K562 (cell line): ENCODE measurements around the gene BNIPL. TPM values are rescaled to one million over a fixed set of nuclear protein-coding genes. Genes with fewer than 3 reads are reported as not detected.

Experiments used
- ATAC-seq: fragments of 200-7000 bp; cut with Tn5 transposase; 3 replicates; pipeline ENCODE4 v1.9.1; 2020; ENCODE audit warnings: moderate library complexity
- BruUV-seq: library from RNA; stranded (reverse); fragments of 400-500 nt; replicated peaks from 2 replicates; lab custom pipeline; 2021; lab: Mats Ljungman, UMichigan
- CTCF ChIA-PET: fragments of 300-600 bp; formaldehyde crosslinking; extraction: SDS; loops from one replicate; lab custom pipeline; 2021; ENCODE audit warnings: low intra/inter-chr PET ratio; lab: Yijun Ruan, JAX
- POLR2A ChIA-PET: fragments of 300-600, 350-650 bp; sonication (Branson Sonifier 250); formaldehyde crosslinking; extraction: SDS; loops from one replicate; lab custom pipeline; 2021; ENCODE audit warnings: antibody characterized with exemption, inconsistent platforms; lab: Yijun Ruan, JAX
- DNase-seq, 4 experiments: peaks; one replicate each; pipeline versions ENCODE4 v3.0.0 to v3.0.0-alpha.2; 2011 to 2018; ENCODE audit warnings: low spot score in 3 of 4, mixed read lengths in 3 of 4; ENCODE audit errors: extremely low read depth in 1 of 4
- FAIRE-seq: peaks from 2 replicates; lab custom pipeline; 2011; peaks lifted over from hg19 to GRCh38; lab: Jason Lieb, UNC
- H2AFZ ChIP-seq: 2 replicates; pipeline ENCODE4 v1.6.0; 2011; ENCODE audit warnings: low read depth, low read length, control low read depth, inconsistent platforms
- H3K27ac ChIP-seq: fragments of 200-600 bp; 3 replicates; pipeline ENCODE4 v1.8.0; 2011; ENCODE audit warnings: low read depth, mild to moderate bottlenecking, control low read depth, inconsistent platforms, low read length, moderate library complexity, mixed read lengths; ENCODE audit errors: extremely low read depth
- H3K27me3 ChIP-seq, 2 experiments: fragments of 300-600 bp in 1 of 2; 2 replicates in 1 of 2; 3 replicates in 1 of 2; pipeline versions ENCODE4 v1.6.0 to v1.8.0; 2011; ENCODE audit warnings: inconsistent platforms in 2 of 2, low read length in 2 of 2, mild to moderate bottlenecking in 1 of 2, mixed read lengths in 1 of 2, moderate library complexity in 1 of 2; ENCODE audit not compliant: control insufficient read depth in 2 of 2, insufficient read depth in 2 of 2
- H3K36me3 ChIP-seq: fragments of 300-600 bp; 3 replicates; pipeline ENCODE4 v1.8.0; 2011; ENCODE audit warnings: mild to moderate bottlenecking, low read length, inconsistent platforms; ENCODE audit not compliant: control insufficient read depth, insufficient read depth
- H3K4me1 ChIP-seq, 2 experiments: fragments of 200-600 bp in 1 of 2; replicated peaks in 1 of 2; 2 replicates in 1 of 2; 3 replicates in 1 of 2; pipeline versions ENCODE4 v1.5.1 to v1.8.0; 2011; ENCODE audit warnings: inconsistent platforms in 2 of 2, low read length in 2 of 2, mild to moderate bottlenecking in 1 of 2, mixed read lengths in 1 of 2, moderate library complexity in 1 of 2; ENCODE audit not compliant: control insufficient read depth in 2 of 2, insufficient read depth in 2 of 2
- H3K4me2 ChIP-seq: 2 replicates; pipeline ENCODE4 v1.6.1; 2011; ENCODE audit warnings: low read length, control low read depth, inconsistent platforms, mixed read lengths; ENCODE audit not compliant: insufficient read depth
- H3K4me3 ChIP-seq: fragments of 200-600 bp; sonication (generic), shearing (Covaris generic); 2 replicates; pipeline ENCODE4 v1.5.1; 2016; ENCODE audit warnings: control low read depth, inconsistent platforms
- H3K79me2 ChIP-seq: fragments of 200-600 bp; 3 replicates; pipeline ENCODE4 v1.8.0; 2011; ENCODE audit warnings: low read length, inconsistent platforms; ENCODE audit not compliant: control insufficient read depth, insufficient read depth
- H3K9ac ChIP-seq, 2 experiments: 2 replicates each; pipeline versions ENCODE4 v1.6.0 to v1.6.1; 2011; ENCODE audit warnings: low read depth in 2 of 2, low read length in 2 of 2, control low read depth in 1 of 2, inconsistent platforms in 1 of 2, mild to moderate bottlenecking in 1 of 2, mixed read lengths in 1 of 2; ENCODE audit not compliant: insufficient read depth in 1 of 2
- H3K9me1 ChIP-seq: one replicate; pipeline ENCODE4 v1.6.0; 2011; ENCODE audit warnings: inconsistent platforms, mild to moderate bottlenecking, low read length, moderate library complexity; ENCODE audit not compliant: control insufficient read depth, insufficient read depth
- H3K9me3 ChIP-seq: replicated peaks from 2 replicates; pipeline ENCODE4 v1.5.1; 2011; ENCODE audit warnings: low read depth, low read length, inconsistent platforms; ENCODE audit not compliant: control insufficient read depth, insufficient read depth
- H4K20me1 ChIP-seq: replicated peaks from 2 replicates; pipeline ENCODE4 v1.6.1; 2011; ENCODE audit warnings: low read length, inconsistent platforms, mixed read lengths; ENCODE audit not compliant: control insufficient read depth, insufficient read depth
- DNMT1 ChIP-seq: fragments of 450-650 bp; IDR thresholded peaks from 2 replicates; pipeline ENCODE4 v1.6.1; 2016; ENCODE audit warnings: antibody characterized with exemption, mild to moderate bottlenecking
- JUNB ChIP-seq: fragments of 450-650 bp; formaldehyde crosslinking; conservative IDR thresholded peaks from 2 replicates; pipeline ENCODE4 v1.4.0; 2020; ENCODE audit warnings: mild to moderate bottlenecking
- MXI1 ChIP-seq: IDR thresholded peaks from 2 replicates; pipeline ENCODE4 v1.6.1; 2011; ENCODE audit warnings: low read depth, mild to moderate bottlenecking, improper control_type of control experiment, low read length
- NFRKB ChIP-seq: fragments of 450-650 bp; IDR thresholded peaks from 2 replicates; pipeline ENCODE4 v1.6.1; 2016; ENCODE audit warnings: low read depth
- NFXL1 ChIP-seq: fragments of 450-650 bp; formaldehyde crosslinking; IDR thresholded peaks from 2 replicates; pipeline ENCODE4 v1.4.0; 2021; ENCODE audit warnings: mild to moderate bottlenecking
- POLR2AphosphoS5 ChIP-seq: IDR thresholded peaks from 2 replicates; pipeline ENCODE4 v1.6.1; 2011; ENCODE audit warnings: mild to moderate bottlenecking, low read depth, low read length, moderate library complexity; ENCODE audit not compliant: control insufficient read depth, insufficient read depth
- PPARD ChIP-seq: fragments of 250-450 bp; sonication (Bioruptor Pico); IDR thresholded peaks from 2 replicates; pipeline ENCODE4 v1.8.0; 2022; ENCODE audit warnings: inconsistent platforms, mild to moderate bottlenecking, moderate library complexity
- RB1 ChIP-seq: fragments of 450-650 bp; IDR thresholded peaks from 2 replicates; pipeline ENCODE4 v1.6.1; 2017; ENCODE audit warnings: low read depth, mild to moderate bottlenecking
- SIN3B ChIP-seq: fragments of 450-650 bp; IDR thresholded peaks from 2 replicates; pipeline ENCODE4 v1.6.1; 2017; ENCODE audit warnings: low read depth, mild to moderate bottlenecking, moderate library complexity
- SIX5 ChIP-seq, 2 experiments: IDR thresholded peaks; 2 replicates each; pipeline ENCODE4 v1.6.1; 2011; ENCODE audit warnings: low read length in 2 of 2, borderline replicate concordance in 1 of 2, low read depth in 1 of 2, mild to moderate bottlenecking in 1 of 2, moderate library complexity in 1 of 2; ENCODE audit not compliant: insufficient read depth in 1 of 2
- STAT5A ChIP-seq: IDR thresholded peaks from 2 replicates; pipeline ENCODE4 v1.6.1; 2012; ENCODE audit warnings: low read length, inconsistent platforms, borderline replicate concordance
- SUPT5H ChIP-seq: fragments of 450-650 bp; IDR thresholded peaks from 2 replicates; pipeline ENCODE4 v1.6.1; 2016
- TCF3 ChIP-seq: sonication (generic); formaldehyde crosslinking; IDR thresholded peaks from 2 replicates; pipeline ENCODE4 v1.4.0; 2020; ENCODE audit warnings: mild to moderate bottlenecking, missing genetic modification reagents
- THRB ChIP-seq: fragments of 450-650 bp; formaldehyde crosslinking; conservative IDR thresholded peaks from 2 replicates; pipeline ENCODE4 v1.4.0; 2022; ENCODE audit warnings: mild to moderate bottlenecking, missing genetic modification characterization
- ZBTB33 ChIP-seq: sonication (generic); formaldehyde crosslinking; IDR thresholded peaks from 2 replicates; pipeline ENCODE4 v1.8.1; 2023; ENCODE audit warnings: mild to moderate bottlenecking, missing genetic modification reagents
- ZNF707 ChIP-seq: fragments of 250-450 bp; sonication (Bioruptor Pico); conservative IDR thresholded peaks from 2 replicates; pipeline ENCODE4 v1.8.0; 2022; ENCODE audit warnings: inconsistent platforms, mild to moderate bottlenecking, moderate library complexity
- WGBS: fragments of 100-300 bp; shearing (Covaris generic); methylation state at CpG from one replicate; pipeline ENCODE4 v1.1.6; 2016; ENCODE audit warnings: low coverage, mixed read lengths; ENCODE audit not compliant: insufficient coverage; ENCODE audit errors: missing lambda C conversion rate; 5-methylcytosine and 5-hydroxymethylcytosine counted together
- in situ Hi-C: fragments of 300-500 bp; cut with MboI; formaldehyde crosslinking; loops from 4 replicates; pipeline ENCODE4 v1.15.0; 2018; ENCODE audit warnings: inconsistent platforms, mixed read lengths
- intact Hi-C: fragments of 100-400 bp; cut with micrococcal nuclease; formaldehyde crosslinking; loops from 2 replicates; pipeline ENCODE4 v1.14.2; 2022
- polyA plus RNA-seq, 8 experiments: library from polyadenylated mRNA; depleted of rRNA in 4 of 8; stranded (reverse) in 5 of 8; unstranded in 3 of 8; fragments of >200 nt; fragmentation: Nextera tagmentation in 2 of 8; fragmentation: Illumina TruSeq in 1 of 8; extraction: Ambion mirVana in 2 of 8; extraction: Trizol in 1 of 8; gene quantifications; 2 replicates each; pipeline versions ENCODE4 v1.2.1 to v1.2.3, GENCODE V29; 2011 to 2014; ENCODE audit warnings: inconsistent platforms in 1 of 8, missing spikeins in 1 of 8
- total RNA-seq, 7 experiments: library from RNA; depleted of rRNA in 6 of 7; stranded (reverse); fragments of >200 nt in 6 of 7; fragmentation: Illumina TruSeq in 2 of 7; extraction: Trizol in 2 of 7; gene quantifications; 2 replicates each; pipeline versions ENCODE4 v1.2.1 to v1.2.3, GENCODE V29; 2011 to 2021; ENCODE audit warnings: low replicate concordance in 1 of 7
- TF ChIP-seq, protein P1 (sequence below): fragments of 200-800 bp; sonication (Bioruptor generic); IDR thresholded peaks from 2 replicates; pipeline ENCODE4 v1.6.1; 2017; ENCODE audit warnings: missing genetic modification characterization, missing compliant biosample characterization

BNIPL gene
- total and polyA plus RNA-seq, 9 of the 15 experiments (the other 6 are each of a cell fraction or from before 2014, with no cell fraction given): 0.08 to 1.4 (median 0.68) TPM

GRCh38 chr1:150997126-150997872 lies 39.1 kb upstream of the BNIPL start:
- H3K4me2 ChIP-seq: no peak overlapping the region
- BruUV-seq: no TSS peak
- H3K36me3 ChIP-seq: peaks cover 11% of the 10 kb centered on the region; the same call in 2 of the 3 replicates
- H3K79me2 ChIP-seq: no peaks in the 10 kb centered on the region
- FAIRE-seq (no peak), ATAC-seq (no peak), DNase-seq (no peak)
- peak overlapping the region in 1 of 2 experiments; percentile 47; a peak in 1 of 4 replicates for H3K9ac ChIP-seq
- ChIA-PET POLR2A (interaction anchor here (0.8 to 3.6 kb wide), 3 partner anchors 9 to 15 kb away, joined by 3 to 22 read pairs (median 4); partner anchors contain the start of genes ANXA9 and MINDY1), CTCF (interaction anchor here (2.6 kb wide), 1 partner anchor 436 kb away, joined by 9 read pairs; no protein-coding TSS in a partner anchor)
- in situ Hi-C loops (loop anchor here (5.0 to 10.0 kb wide), 2 partner anchors 432 to 740 kb away; partner anchors contain the start of gene CA14), intact Hi-C loops (loop anchor here (5.0 to 10.0 kb wide), 3 partner anchors 162 to 740 kb away; partner anchors contain the start of gene CA14)
- H3K9me1 ChIP-seq: no peaks in the 10 kb centered on the region
- no peak overlapping the region for H3K27ac ChIP-seq
- H3K27me3 ChIP-seq: no peaks in the 10 kb centered on the region
- no peak overlapping the region for H2AFZ ChIP-seq
- H3K9me3 ChIP-seq: no peaks in the 10 kb centered on the region
- TF ChIP-seq, protein P1, sequence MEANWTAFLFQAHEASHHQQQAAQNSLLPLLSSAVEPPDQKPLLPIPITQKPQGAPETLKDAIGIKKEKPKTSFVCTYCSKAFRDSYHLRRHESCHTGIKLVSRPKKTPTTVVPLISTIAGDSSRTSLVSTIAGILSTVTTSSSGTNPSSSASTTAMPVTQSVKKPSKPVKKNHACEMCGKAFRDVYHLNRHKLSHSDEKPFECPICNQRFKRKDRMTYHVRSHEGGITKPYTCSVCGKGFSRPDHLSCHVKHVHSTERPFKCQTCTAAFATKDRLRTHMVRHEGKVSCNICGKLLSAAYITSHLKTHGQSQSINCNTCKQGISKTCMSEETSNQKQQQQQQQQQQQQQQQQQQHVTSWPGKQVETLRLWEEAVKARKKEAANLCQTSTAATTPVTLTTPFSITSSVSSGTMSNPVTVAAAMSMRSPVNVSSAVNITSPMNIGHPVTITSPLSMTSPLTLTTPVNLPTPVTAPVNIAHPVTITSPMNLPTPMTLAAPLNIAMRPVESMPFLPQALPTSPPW (CRISPR knock-in tag): no peak
- TF ChIP-seq PPARD (CRISPR knock-in tag): no peak
- no peak for TF ChIP-seq NFXL1 (CRISPR knock-in tag)
- TF ChIP-seq ZNF707 (CRISPR knock-in tag): no peak
- TF ChIP-seq TCF3 (CRISPR knock-in tag): no peak
- no peak for TF ChIP-seq ZBTB33 (CRISPR knock-in tag)
- TF ChIP-seq POLR2AphosphoS5: no peak
- no peak for TF ChIP-seq MXI1
- TF ChIP-seq NFRKB: no peak
- no peak for TF ChIP-seq SIN3B
- TF ChIP-seq SUPT5H: no peak
- no peak for TF ChIP-seq THRB
- no peak for TF ChIP-seq JUNB (CRISPR knock-in tag)
- TF ChIP-seq DNMT1: no peak
- no peak for TF ChIP-seq SIX5 (IDR thresholded peaks at IDR 0.05; ENCODE audit: borderline replicate concordance in 1 of 2, insufficient read depth in 1 of 2, low read depth in 1 of 2, low read length in 2 of 2)
- TF ChIP-seq RB1: no peak
- TF ChIP-seq STAT5A: no peak
- no peak overlapping the region for H3K4me3 ChIP-seq
- 79% methylated on average over 12 of the region's 20 CpGs for WGBS
- H3K4me1 ChIP-seq: peaks cover 39 to 47% of the 10 kb centered on the region in 2 experiments
- no peaks in the 10 kb centered on the region for H4K20me1 ChIP-seq
